H1 (cell line): Measurements from ENCODE around the gene CELSR1. TPM values are rescaled to one million over a fixed set of nuclear protein-coding genes. Genes with fewer than 3 reads are reported as not detected.

Experiments
- KDM1A ChIP-seq: fragments of 200-600, 300-600 bp; sonication (generic); IDR thresholded peaks from 2 replicates; pipeline ENCODE4 v1.7.1; 2016; ENCODE audit warnings: mild to moderate bottlenecking, low read length, borderline replicate concordance
- polyA plus RNA-seq, 7 experiments: library from polyadenylated mRNA; depleted of rRNA in 3 of 7; stranded (reverse) in 5 of 7; unstranded in 2 of 7; fragments of >200 nt in 5 of 7; fragments of 200-250 nt in 2 of 7; gene quantifications; 1 replicate in 5 of 7; 2 replicates in 1 of 7; 4 replicates in 1 of 7; pipeline versions ENCODE4 v1.2.1 to v1.2.3, GENCODE V29; 2011 to 2013; ENCODE audit warnings: missing spikeins in 2 of 7, mixed read lengths in 2 of 7
- total RNA-seq: library from RNA; stranded (reverse); fragmentation: NEBNext Ultra II Directional; extraction: Animal tissue kit (Norgen Biotek cat#: 25700); gene quantifications from 2 replicates; pipeline ENCODE4 v1.2.1, GENCODE V29; 2021

The CELSR1 gene
- total and polyA plus RNA-seq, 2 of the 8 experiments (the other 6 are each of a cell fraction or from before 2014, with no cell fraction given): 9.0 to 12.4 TPM

- no peak for TF ChIP-seq KDM1A
Observed at GRCh38 chr22:46411347-46411746, 126.1 kb downstream of the CELSR1 start (continued).
